Memory B cell (primary cell): ENCODE results near the gene ARL15.
"Not testable (repeated sequence)": the region's sequence is repeated elsewhere in the genome, so short reads cannot be mapped to it uniquely, and the experiment has no call there.

ENCODE experiments used
- ATAC-seq: fragments of 150-1000 bp; cut with Tn5 transposase; 2 replicates; pipeline ENCODE4 v1.10.0; 2021; ENCODE audit warnings: low read depth, mild to moderate bottlenecking, moderate library complexity
- DNase-seq, 2 donors: peaks; one replicate each; pipeline ENCODE4 v3.0.0; 2022; ENCODE audit warnings: low spot score in 2 of 2
- H3K27ac Mint-ChIP-seq: one replicate; pipeline ENCODE4 v1.8.0; 2022; ENCODE audit warnings: mild to moderate bottlenecking, moderate library complexity, mixed read lengths
- H3K27me3 Mint-ChIP-seq: one replicate; pipeline ENCODE4 v1.8.0; 2022; ENCODE audit warnings: mixed read lengths
- H3K36me3 Mint-ChIP-seq: one replicate; pipeline ENCODE4 v1.8.0; 2022; ENCODE audit warnings: mild to moderate bottlenecking, mixed read lengths
- H3K4me1 Mint-ChIP-seq: one replicate; pipeline ENCODE4 v1.8.0; 2022; ENCODE audit warnings: mixed read lengths
- H3K4me3 Mint-ChIP-seq: one replicate; pipeline ENCODE4 v1.8.0; 2022; ENCODE audit warnings: mild to moderate bottlenecking, moderate library complexity, mixed read lengths
- H3K9me3 Mint-ChIP-seq: one replicate; pipeline ENCODE4 v1.8.0; 2022; ENCODE audit warnings: mixed read lengths

The ARL15 gene

DNA sequence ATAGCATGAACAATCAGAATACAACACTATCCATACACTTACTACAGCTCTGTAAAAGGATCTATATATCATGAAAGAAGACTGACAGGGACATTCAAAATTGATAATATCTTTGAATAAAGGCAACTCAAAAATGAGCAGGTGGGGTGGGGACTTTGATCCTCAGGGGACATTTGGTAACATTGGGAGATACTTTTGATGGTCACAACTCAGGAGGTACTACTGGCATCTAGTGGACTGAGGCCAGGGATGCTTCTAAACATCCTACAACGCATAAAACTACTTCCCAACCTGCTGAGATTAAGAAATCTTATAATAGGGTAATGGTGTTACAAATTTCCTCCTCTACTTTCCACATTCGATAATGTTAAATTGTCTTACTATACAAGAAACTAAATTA is 243.9 kb downstream of the ARL15 start:
- DNase-seq (no peak), ATAC-seq (no peak)
- no peak overlapping the region for H3K4me3 Mint-ChIP-seq
- no peaks in the 10 kb centered on the region for H3K4me1 Mint-ChIP-seq
- H3K36me3 Mint-ChIP-seq, result peaks cover 13% of the 10 kb centered on the region
- H3K9me3 Mint-ChIP-seq, result no peaks in the 10 kb centered on the region
- H3K27ac Mint-ChIP-seq, result no peak overlapping the region
- H3K27me3 Mint-ChIP-seq, result no peaks in the 10 kb centered on the region

- peaks cover 15% of the 10 kb centered on the region for H3K36me3 Mint-ChIP-seq
- no peaks in the 10 kb centered on the region for H3K27me3 Mint-ChIP-seq
- no peaks in the 10 kb centered on the region for H3K9me3 Mint-ChIP-seq
- no peaks in the 10 kb centered on the region for H3K4me1 Mint-ChIP-seq
- DNase-seq (no peak), ATAC-seq (no peak)
- no peak overlapping the region for H3K4me3 Mint-ChIP-seq
- no peak overlapping the region for H3K27ac Mint-ChIP-seq
These were observed 246.6 kb downstream of the ARL15 start for GRCh38 chr5:54063817-54064216.

DNA sequence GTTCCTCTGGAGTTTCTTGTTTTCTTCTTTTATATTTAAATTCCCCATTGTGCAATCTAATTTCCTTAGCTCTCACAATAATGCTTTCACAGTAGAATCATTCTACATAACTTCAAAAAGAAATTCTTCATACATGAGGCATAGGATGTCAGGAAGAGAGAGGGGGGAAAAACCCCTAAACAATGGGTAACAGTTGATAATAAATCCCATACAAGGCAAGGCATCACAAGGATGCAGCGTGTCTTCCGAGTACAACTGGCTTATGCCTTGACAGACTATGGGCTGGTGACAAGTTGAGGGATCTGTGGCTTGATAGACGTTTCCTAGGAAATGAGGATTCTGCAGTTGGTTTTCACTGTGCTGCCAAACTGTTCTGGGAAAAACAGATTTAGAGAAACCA is 247.4 kb downstream of the ARL15 start:
- H3K4me1 Mint-ChIP-seq, result no peaks in the 10 kb centered on the region
- no peaks in the 10 kb centered on the region for H3K9me3 Mint-ChIP-seq
- H3K27ac Mint-ChIP-seq, result no peak overlapping the region
- DNase-seq (no peak), ATAC-seq (no peak)
- no peak overlapping the region for H3K4me3 Mint-ChIP-seq
- H3K36me3 Mint-ChIP-seq, result peaks cover 15% of the 10 kb centered on the region
- no peaks in the 10 kb centered on the region for H3K27me3 Mint-ChIP-seq

DNA sequence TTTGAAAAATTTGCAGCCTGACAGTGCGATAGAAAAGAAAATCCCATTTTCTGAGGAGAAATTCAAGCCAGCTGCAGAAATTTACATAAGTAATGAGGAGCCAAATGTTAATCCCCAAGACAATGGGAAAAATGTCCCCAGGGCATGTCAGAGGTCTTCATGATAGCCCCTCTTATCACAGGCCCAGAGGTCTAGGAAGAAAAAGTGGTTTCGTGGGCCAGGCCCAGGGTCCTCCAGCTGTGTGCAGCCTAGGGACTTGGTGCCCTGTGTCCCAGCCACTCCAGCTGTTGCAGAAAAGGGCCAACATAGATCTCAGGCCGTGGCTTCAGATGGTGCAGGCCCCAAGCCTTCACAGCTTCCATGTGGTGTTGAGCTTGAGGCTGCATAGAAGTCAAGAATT is 249.5 kb downstream of the ARL15 start:
- H3K4me1 Mint-ChIP-seq, ATAC-seq, H3K4me3 Mint-ChIP-seq: not testable (repeated sequence)

GRCh38 chr5:54049963-54050362 is 260.4 kb downstream of the ARL15 start:
- Mint-ChIP-seq H3K36me3 (peaks cover 5% of the 10 kb centered on the region), H3K27ac (no peak overlapping the region), H3K27me3 (no peaks in the 10 kb centered on the region), H3K9me3 (no peaks in the 10 kb centered on the region), H3K4me3 (no peak overlapping the region), H3K4me1 (no peaks in the 10 kb centered on the region)
- no peak for ATAC-seq
- no peak for DNase-seq

More for the DNA sequence above, 249.5 kb downstream of the ARL15 start:
- not testable (repeated sequence) for DNase-seq, H3K27me3 Mint-ChIP-seq, H3K9me3 Mint-ChIP-seq, H3K27ac Mint-ChIP-seq
- H3K36me3 Mint-ChIP-seq, result peaks cover 15% of the 10 kb centered on the region

GRCh38 chr5:54049144-54049543 is 261.2 kb downstream of the ARL15 start:
- Mint-ChIP-seq H3K27me3 (no peaks in the 10 kb centered on the region), H3K27ac (no peak overlapping the region), H3K36me3 (peaks cover 5% of the 10 kb centered on the region), H3K4me3 (no peak overlapping the region), H3K9me3 (no peaks in the 10 kb centered on the region), H3K4me1 (no peaks in the 10 kb centered on the region)
- DNase-seq, result no peak
- ATAC-seq, result no peak

- Mint-ChIP-seq H3K27ac (no peak overlapping the region), H3K27me3 (no peaks in the 10 kb centered on the region), H3K36me3 (peaks cover 3% of the 10 kb centered on the region), H3K9me3 (no peaks in the 10 kb centered on the region), H3K4me3 (no peak overlapping the region), H3K4me1 (no peaks in the 10 kb centered on the region)
- no peak for DNase-seq
- no peak for ATAC-seq
These were observed 265.1 kb downstream of the ARL15 start for GRCh38 chr5:54045077-54045792.

DNA sequence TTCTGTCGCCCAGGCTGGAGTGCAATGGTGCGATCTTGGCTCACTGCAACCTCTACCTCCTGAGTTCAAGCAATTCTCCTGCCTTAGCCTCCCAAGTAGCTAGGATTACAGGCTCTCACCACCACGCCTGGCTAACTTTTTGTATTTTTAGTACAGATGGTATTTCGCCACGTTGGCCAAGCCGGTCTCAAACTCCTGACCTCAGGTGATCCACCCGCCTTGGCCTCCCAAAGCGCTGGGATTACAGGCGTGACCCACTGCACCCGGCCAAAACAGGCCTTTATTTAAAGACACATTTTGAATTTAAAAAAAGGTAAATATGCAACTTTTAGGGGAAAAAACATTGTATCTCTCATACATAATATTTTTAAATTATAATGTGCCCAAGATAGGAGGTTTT is 266.1 kb downstream of the ARL15 start:
- H3K4me1 Mint-ChIP-seq, H3K27me3 Mint-ChIP-seq, H3K9me3 Mint-ChIP-seq, ATAC-seq, DNase-seq, H3K4me3 Mint-ChIP-seq, H3K36me3 Mint-ChIP-seq, H3K27ac Mint-ChIP-seq: not testable (repeated sequence)

DNA sequence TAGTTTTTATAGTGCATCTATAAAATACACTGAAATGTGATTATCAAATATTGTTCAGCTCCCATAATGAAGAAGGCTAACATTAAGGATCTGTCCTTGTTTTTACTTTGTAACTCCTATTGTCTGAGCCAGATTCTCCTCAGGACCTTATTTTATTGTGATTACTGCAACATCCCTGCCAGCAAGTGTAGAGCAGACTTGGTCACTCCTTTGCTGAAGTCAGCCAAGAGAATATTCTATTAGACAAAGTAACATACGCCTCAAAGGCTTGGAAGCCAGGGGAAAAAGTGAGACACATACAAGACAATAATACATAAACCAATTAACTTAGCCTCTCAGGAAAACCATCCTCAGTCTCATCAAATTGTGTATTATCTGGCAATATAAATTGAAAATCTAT is 269.6 kb downstream of the ARL15 start:
- H3K27ac Mint-ChIP-seq, result no peak overlapping the region
- ATAC-seq (no peak), DNase-seq (no peak)
- no peak overlapping the region for H3K4me3 Mint-ChIP-seq
- H3K27me3 Mint-ChIP-seq, result no peaks in the 10 kb centered on the region
- no peaks in the 10 kb centered on the region for H3K4me1 Mint-ChIP-seq
- H3K9me3 Mint-ChIP-seq, result no peaks in the 10 kb centered on the region
- H3K36me3 Mint-ChIP-seq, result peaks cover 2% of the 10 kb centered on the region

GRCh38 chr5:54040018-54040417 is 270.4 kb downstream of the ARL15 start:
- Mint-ChIP-seq H3K4me3 (no peak overlapping the region), H3K27ac (no peak overlapping the region), H3K36me3 (peaks cover 2% of the 10 kb centered on the region), H3K27me3 (no peaks in the 10 kb centered on the region), H3K9me3 (no peaks in the 10 kb centered on the region), H3K4me1 (no peaks in the 10 kb centered on the region)
- ATAC-seq (no peak), DNase-seq (no peak)

- Mint-ChIP-seq H3K36me3 (peaks cover 5% of the 10 kb centered on the region), H3K4me3 (no peak overlapping the region), H3K27me3 (no peaks in the 10 kb centered on the region), H3K27ac (no peak overlapping the region), H3K9me3 (no peaks in the 10 kb centered on the region), H3K4me1 (no peaks in the 10 kb centered on the region)
- ATAC-seq (no peak), DNase-seq (no peak)
These were observed 273.2 kb downstream of the ARL15 start for GRCh38 chr5:54037205-54037604.

- Mint-ChIP-seq H3K9me3 (no peaks in the 10 kb centered on the region), H3K27me3 (no peaks in the 10 kb centered on the region), H3K36me3 (peaks cover 19% of the 10 kb centered on the region), H3K4me3 (no peak overlapping the region), H3K4me1 (no peaks in the 10 kb centered on the region), H3K27ac (no peak overlapping the region)
- no peak for ATAC-seq
- no peak for DNase-seq
These were observed 279.4 kb downstream of the ARL15 start for GRCh38 chr5:54030981-54031380.

DNA sequence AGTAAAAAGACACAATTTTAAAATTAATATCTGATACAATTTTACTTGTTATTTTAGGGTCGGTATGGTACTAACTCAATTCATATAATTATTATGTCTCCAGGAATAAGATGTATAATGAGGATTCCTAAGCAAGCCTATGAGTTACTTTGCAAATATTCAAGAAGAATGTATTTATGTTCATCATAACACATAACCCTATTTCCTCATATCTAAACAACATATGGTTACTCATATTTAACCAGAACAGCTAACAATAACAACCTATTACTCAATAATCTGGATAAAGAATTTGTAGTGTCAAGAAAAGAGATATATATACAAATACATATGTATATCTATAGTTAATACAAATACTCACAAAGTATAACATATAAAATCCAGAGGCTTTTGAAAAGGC is 285.9 kb downstream of the ARL15 start:
- H3K4me3 Mint-ChIP-seq, result no peak overlapping the region
- ATAC-seq, result no peak
- no peak overlapping the region for H3K27ac Mint-ChIP-seq
- H3K36me3 Mint-ChIP-seq, result peaks cover 3% of the 10 kb centered on the region
- no peaks in the 10 kb centered on the region for H3K27me3 Mint-ChIP-seq
- H3K9me3 Mint-ChIP-seq, result no peaks in the 10 kb centered on the region
- DNase-seq, result no peak
- H3K4me1 Mint-ChIP-seq, result no peaks in the 10 kb centered on the region

DNA sequence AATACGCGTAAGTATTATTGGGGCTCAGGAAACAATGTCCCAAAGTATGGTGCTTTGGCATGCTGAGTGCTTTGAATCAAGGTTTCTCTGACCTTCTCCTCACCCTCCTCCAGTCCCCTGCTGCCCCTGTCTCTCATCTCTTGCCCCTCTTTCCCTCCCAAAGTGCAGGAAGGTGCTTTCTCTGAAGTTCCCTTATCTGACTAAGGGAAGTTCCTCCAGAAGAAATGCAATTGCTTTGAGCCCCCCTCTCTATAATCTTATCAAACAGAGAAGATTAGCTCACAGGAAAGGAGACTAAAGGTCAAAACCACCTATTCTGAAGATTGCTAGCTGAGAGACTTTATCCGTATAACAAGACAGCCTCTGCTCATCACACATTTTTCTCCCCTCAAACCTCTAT is 288.1 kb downstream of the ARL15 start:
- Mint-ChIP-seq H3K27ac (no peak overlapping the region), H3K4me3 (no peak overlapping the region), H3K27me3 (no peaks in the 10 kb centered on the region), H3K36me3 (peaks cover 8% of the 10 kb centered on the region), H3K4me1 (no peaks in the 10 kb centered on the region), H3K9me3 (no peaks in the 10 kb centered on the region)
- DNase-seq (no peak), ATAC-seq (no peak)

DNA sequence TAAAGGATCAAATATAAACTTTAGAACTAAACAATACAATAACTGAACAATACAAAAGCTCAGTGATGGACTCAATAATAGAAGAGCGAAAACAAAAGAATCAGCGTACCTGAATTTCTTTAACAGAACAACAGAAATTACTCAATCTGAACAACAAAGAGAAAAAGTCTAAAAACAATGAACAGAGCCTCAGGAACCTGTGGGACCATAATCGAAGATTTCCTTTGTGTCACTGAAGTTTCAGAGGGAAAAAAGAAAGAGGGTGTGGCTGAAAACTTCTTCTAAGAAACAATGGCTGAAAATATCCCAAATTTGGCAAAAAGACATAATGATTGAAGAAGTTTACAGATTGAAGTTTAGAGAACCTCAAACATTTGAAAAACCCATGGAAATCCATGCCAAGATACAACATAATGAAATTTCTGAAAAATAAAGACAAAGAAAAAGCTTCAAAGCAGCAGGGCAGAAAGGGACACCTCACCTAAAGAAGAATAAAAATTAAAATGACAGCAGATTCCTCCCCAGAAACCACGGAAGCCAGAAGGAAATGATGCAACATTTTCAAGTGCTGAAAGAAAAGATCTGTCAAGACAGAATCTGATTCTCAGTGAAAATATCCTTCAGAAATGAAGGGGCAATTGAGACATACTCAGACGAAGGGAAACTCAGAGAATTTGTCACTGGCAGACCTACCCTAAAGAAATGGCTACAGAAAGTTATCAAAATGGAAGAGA is 288.8 kb downstream of the ARL15 start:
- no peak for DNase-seq
- peaks cover 14% of the 10 kb centered on the region for H3K36me3 Mint-ChIP-seq
- H3K9me3 Mint-ChIP-seq, result no peaks in the 10 kb centered on the region
- H3K27ac Mint-ChIP-seq, result no peak overlapping the region
- no peaks in the 10 kb centered on the region for H3K4me1 Mint-ChIP-seq
- no peaks in the 10 kb centered on the region for H3K27me3 Mint-ChIP-seq
- no peak for ATAC-seq
- no peak overlapping the region for H3K4me3 Mint-ChIP-seq
